ENCODE results near the gene CNTNAP2.

DNA sequence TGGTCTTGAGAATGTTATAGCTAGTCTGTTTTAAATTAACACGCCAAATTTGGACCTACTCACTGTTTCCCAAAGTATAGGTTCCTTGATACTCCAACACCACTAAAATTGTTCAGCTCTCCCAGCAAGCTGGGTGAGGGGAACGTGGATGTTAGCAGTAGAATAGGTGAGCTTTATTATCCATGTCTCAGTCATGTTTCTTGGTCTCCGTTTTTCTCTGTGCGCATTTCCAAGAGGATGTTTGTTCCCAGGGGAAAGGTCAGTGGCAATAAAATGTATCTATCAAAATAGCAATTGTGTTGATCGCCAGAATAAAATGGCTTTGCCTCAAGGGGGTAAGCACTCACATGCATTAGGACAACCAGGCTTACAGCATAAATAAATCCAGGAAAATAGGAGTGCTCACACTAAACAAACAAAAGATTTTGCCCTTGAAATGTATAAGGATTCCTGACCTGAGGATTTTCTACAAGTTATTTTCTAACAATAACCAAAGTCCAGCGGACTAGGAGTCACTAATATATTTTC lies 2286.9 kb downstream of the CNTNAP2 start:
- no peak for TF ChIP-seq BHLHE40 (IDR thresholded peaks at IDR 0.05; ENCODE audit: borderline replicate concordance)
- TF ChIP-seq FOXA1 (IDR thresholded peaks at IDR 0.05): no peak
- no peak for TF ChIP-seq FOXM1 (IDR thresholded peaks at IDR 0.05; ENCODE audit: borderline replicate concordance)
- no peak for TF ChIP-seq SP1 (IDR thresholded peaks at IDR 0.05)
- TF ChIP-seq ZNF384 (IDR thresholded peaks at IDR 0.05): no peak
- TF ChIP-seq SUZ12 (IDR thresholded peaks at IDR 0.05): no peak
- TF ChIP-seq NFRKB (IDR thresholded peaks at IDR 0.05): no peak
- TF ChIP-seq ARNT (IDR thresholded peaks at IDR 0.05): no peak
- TF ChIP-seq HDGF (IDR thresholded peaks at IDR 0.05; ENCODE audit: borderline replicate concordance): no peak
- TF ChIP-seq TARDBP (IDR thresholded peaks at IDR 0.05): no peak
- no peak for TF ChIP-seq L3MBTL2 (conservative IDR thresholded peaks at IDR 0.05)
- TF ChIP-seq, protein P1, sequence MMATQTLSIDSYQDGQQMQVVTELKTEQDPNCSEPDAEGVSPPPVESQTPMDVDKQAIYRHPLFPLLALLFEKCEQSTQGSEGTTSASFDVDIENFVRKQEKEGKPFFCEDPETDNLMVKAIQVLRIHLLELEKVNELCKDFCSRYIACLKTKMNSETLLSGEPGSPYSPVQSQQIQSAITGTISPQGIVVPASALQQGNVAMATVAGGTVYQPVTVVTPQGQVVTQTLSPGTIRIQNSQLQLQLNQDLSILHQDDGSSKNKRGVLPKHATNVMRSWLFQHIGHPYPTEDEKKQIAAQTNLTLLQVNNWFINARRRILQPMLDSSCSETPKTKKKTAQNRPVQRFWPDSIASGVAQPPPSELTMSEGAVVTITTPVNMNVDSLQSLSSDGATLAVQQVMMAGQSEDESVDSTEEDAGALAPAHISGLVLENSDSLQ (IDR thresholded peaks at IDR 0.05): no peak
